ENCODE measurements around the gene WDR20. TPM values are rescaled to one million over a fixed set of nuclear protein-coding genes. Genes with fewer than 3 reads are reported as not detected.

The WDR20 gene
- total RNA-seq, 2 experiments from 2014 or later: 13.3 to 31.0 TPM

- no TSS peak for BruUV-seq (replicated peaks)
- intact Hi-C loops (cut with micrococcal nuclease; ENCODE audit: unreplicated experiment): no loop called here
- Histone ChIP-seq H3K36me3 (ENCODE audit: insufficient read depth, low read length) (peaks cover 43% of the 10 kb centered on the region), H3K27ac (ENCODE audit: low read depth, low read length, poor library complexity, severe bottlenecking) (no peak overlapping the region), H3K9me3 (ENCODE audit: low read length) (no peaks in the 10 kb centered on the region), H4K20me1 (ENCODE audit: insufficient read depth, low read length) (no peaks in the 10 kb centered on the region; the same call in 1 of the 2 replicates), H3K4me2 (ENCODE audit: low read length) (no peak overlapping the region), H2AFZ (ENCODE audit: low read length) (no peak overlapping the region), H3K79me2 (ENCODE audit: insufficient read depth, low read depth, low read length) (peaks cover 48% of the 10 kb centered on the region), H3K4me3 (ENCODE audit: low read depth, low read length, poor library complexity, severe bottlenecking) (no peak overlapping the region), H3K4me1 (ENCODE audit: insufficient read depth, low read length, poor library complexity, severe bottlenecking) (no peaks in the 10 kb centered on the region), H3K9me2 (ENCODE audit: insufficient read depth, low read length) (no peaks in the 10 kb centered on the region)
- no peak for TF ChIP-seq CTCF (conservative IDR thresholded peaks at IDR 0.05; ENCODE audit: low read length)
- POLR2A ChIA-PET: interaction anchor here (1.2 kb wide), 1 partner anchor 11 kb away, joined by 3 read pairs; no protein-coding TSS in a partner anchor
- no peak for DNase-seq (ENCODE audit: low spot score)
- CTCF ChIA-PET (ENCODE audit: unreplicated experiment): no interaction called here
Observed at GRCh38 chr14:102154121-102154520, 14.4 kb downstream of the WDR20 start.

- TF ChIP-seq EZH2phosphoT487 (IDR thresholded peaks at IDR 0.05; ENCODE audit: borderline replicate concordance, low read depth, low read length): no peak
- no peak for TF ChIP-seq CTCF (conservative IDR thresholded peaks at IDR 0.05; ENCODE audit: low read length)
- Histone ChIP-seq H3K4me1 (ENCODE audit: insufficient read depth, low read length, poor library complexity, severe bottlenecking) (no peaks in the 10 kb centered on the region), H3K79me2 (ENCODE audit: insufficient read depth, low read depth, low read length) (peaks cover 44% of the 10 kb centered on the region), H3K4me2 (ENCODE audit: low read length) (no peak overlapping the region), H3K9me2 (ENCODE audit: insufficient read depth, low read length) (no peaks in the 10 kb centered on the region), H3K36me3 (ENCODE audit: insufficient read depth, low read length) (peaks cover 43% of the 10 kb centered on the region), H2AFZ (ENCODE audit: low read length) (no peak overlapping the region), H4K20me1 (ENCODE audit: insufficient read depth, low read length) (no peaks in the 10 kb centered on the region; the same call in 1 of the 2 replicates), H3K9me3 (ENCODE audit: low read length) (no peaks in the 10 kb centered on the region), H3K27ac (ENCODE audit: low read depth, low read length, poor library complexity, severe bottlenecking) (no peak overlapping the region), H3K4me3 (ENCODE audit: low read depth, low read length, poor library complexity, severe bottlenecking) (no peak overlapping the region)
- intact Hi-C loops (cut with micrococcal nuclease; ENCODE audit: unreplicated experiment): no loop called here
- BruUV-seq (replicated peaks): no TSS peak
- no peak for DNase-seq (ENCODE audit: low spot score)
- ChIA-PET POLR2A (interaction anchor here (0.7 kb wide), 1 partner anchor 22 kb away, joined by 3 read pairs; no protein-coding TSS in a partner anchor), CTCF (ENCODE audit: unreplicated experiment) (no interaction called here)
Observed at GRCh38 chr14:102154821-102155549, 15.3 kb downstream of the WDR20 start.

GRCh38 chr14:102157346-102157745 is 17.6 kb downstream of the WDR20 start:
- intact Hi-C loops (cut with micrococcal nuclease; ENCODE audit: unreplicated experiment): no loop called here
- Histone ChIP-seq H3K9me3 (ENCODE audit: low read length) (no peaks in the 10 kb centered on the region), H3K4me1 (ENCODE audit: insufficient read depth, low read length, poor library complexity, severe bottlenecking) (no peaks in the 10 kb centered on the region), H4K20me1 (ENCODE audit: insufficient read depth, low read length) (no peaks in the 10 kb centered on the region; the same call in 1 of the 2 replicates), H3K36me3 (ENCODE audit: insufficient read depth, low read length) (peaks cover 26% of the 10 kb centered on the region), H3K27ac (ENCODE audit: low read depth, low read length, poor library complexity, severe bottlenecking) (no peak overlapping the region), H3K79me2 (ENCODE audit: insufficient read depth, low read depth, low read length) (peaks cover 42% of the 10 kb centered on the region), H3K9me2 (ENCODE audit: insufficient read depth, low read length) (no peaks in the 10 kb centered on the region), H3K4me3 (ENCODE audit: low read depth, low read length, poor library complexity, severe bottlenecking) (no peak overlapping the region), H3K4me2 (ENCODE audit: low read length) (no peak overlapping the region), H2AFZ (ENCODE audit: low read length) (no peak overlapping the region)
- no peak for DNase-seq (ENCODE audit: low spot score)
- no peak for TF ChIP-seq EZH2phosphoT487 (IDR thresholded peaks at IDR 0.05; ENCODE audit: borderline replicate concordance, low read depth, low read length)
- no peak for TF ChIP-seq CTCF (conservative IDR thresholded peaks at IDR 0.05; ENCODE audit: low read length)
- POLR2A ChIA-PET: no interaction called here
- CTCF ChIA-PET (ENCODE audit: unreplicated experiment): no interaction called here
- BruUV-seq (replicated peaks): no TSS peak
